Erythroblast (primary cell): ENCODE results near the gene CPNE2.

Experiments
- GATA1 ChIP-seq: IDR thresholded peaks from 2 replicates; pipeline ENCODE4 v1.6.1; 2011; ENCODE audit warnings: low read depth, mild to moderate bottlenecking, control low read depth, low read length, moderate library complexity
- POLR2A ChIP-seq: IDR thresholded peaks from 2 replicates; pipeline ENCODE4 v1.6.1; 2011; ENCODE audit warnings: mild to moderate bottlenecking, low read length

DNA sequence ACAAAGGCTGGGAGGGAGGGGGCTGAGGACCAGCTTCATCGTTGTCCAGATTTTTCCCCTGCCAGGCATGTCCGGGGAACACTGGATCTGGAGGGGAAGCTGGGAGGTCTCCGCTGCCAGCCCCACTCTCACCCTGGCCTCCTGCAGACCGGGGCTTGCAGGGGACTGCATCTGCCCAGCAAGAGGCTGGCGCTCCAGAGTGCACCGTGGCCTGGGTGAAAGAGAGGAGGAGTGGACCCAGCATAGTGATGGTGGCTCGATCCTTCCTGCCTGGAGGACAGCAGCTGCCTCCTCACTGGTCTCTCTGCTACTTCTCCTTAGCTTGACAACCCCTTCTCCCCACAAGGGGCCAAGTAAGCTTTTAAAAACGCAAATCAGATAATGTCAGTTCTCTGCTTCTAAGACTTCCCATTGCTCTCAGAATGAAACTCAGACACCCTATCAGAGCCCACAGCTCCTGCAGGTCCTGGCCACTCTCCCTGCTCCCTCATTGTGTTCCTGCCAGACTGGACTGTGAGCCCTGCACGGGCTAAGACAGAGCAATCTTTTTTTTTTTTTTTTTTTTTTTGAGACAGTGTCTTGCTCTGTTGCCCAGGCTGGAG, 15.0 kb downstream of the CPNE2 start:
- TF ChIP-seq POLR2A: no peak
- TF ChIP-seq GATA1: no peak
